HG02973 (cell line): ENCODE measurements around the gene ACAP1.
"Not testable (repeated sequence)": the region's sequence is repeated elsewhere in the genome, so short reads cannot be mapped to it uniquely, and the experiment has no call there.

Experiments
- ATAC-seq: cut with Tn5 transposase; IDR thresholded peaks from one replicate; pipeline ENCODE4 v1.9.1; 2021; ENCODE audit warnings: moderate library complexity; ENCODE audit not compliant: unreplicated experiment

The ACAP1 gene

GRCh38 chr17:7328009-7328408 lies 8.3 kb upstream of the ACAP1 start:
- ATAC-seq = no peak

GRCh38 chr17:7328840-7329373 lies 7.4 kb upstream of the ACAP1 start, which contains the start of gene NEURL4:
Gene NEURL4 (minus strand): TSS chr17:7329335. CDS start chr17:7329312, 23 bp downstream.
- ATAC-seq = no peak

DNA sequence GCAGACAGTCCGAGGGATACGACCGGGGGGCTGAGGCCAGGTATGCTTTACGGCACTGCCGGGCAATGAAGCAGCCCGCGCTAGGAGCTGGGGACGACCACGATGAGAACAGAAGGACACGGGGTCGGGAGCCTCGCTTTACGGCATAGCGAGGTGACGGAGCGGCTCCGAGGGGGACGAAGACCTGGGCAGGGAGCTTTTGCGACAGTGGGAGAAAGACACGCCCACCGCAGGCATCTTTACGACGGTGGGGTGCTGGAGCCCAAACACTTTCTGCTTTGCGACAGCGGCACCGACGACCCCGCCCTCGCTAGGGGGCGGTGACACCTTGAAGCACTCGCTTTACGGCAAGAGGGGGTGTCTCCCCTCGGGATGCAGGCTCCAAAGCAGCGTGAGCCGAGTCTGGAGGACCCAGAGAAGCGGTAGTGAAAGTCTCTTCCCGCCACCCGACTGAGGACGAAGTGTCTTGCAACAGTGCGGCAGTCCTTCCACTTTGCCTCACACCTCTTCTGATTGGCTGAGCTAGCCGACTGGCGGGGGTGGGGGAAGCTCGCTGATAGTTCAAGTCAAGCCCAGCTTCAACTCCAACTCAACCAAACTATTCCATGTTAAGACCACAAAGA lies 6.8 kb upstream of the ACAP1 start:
- peak; percentile 58 for ATAC-seq

DNA sequence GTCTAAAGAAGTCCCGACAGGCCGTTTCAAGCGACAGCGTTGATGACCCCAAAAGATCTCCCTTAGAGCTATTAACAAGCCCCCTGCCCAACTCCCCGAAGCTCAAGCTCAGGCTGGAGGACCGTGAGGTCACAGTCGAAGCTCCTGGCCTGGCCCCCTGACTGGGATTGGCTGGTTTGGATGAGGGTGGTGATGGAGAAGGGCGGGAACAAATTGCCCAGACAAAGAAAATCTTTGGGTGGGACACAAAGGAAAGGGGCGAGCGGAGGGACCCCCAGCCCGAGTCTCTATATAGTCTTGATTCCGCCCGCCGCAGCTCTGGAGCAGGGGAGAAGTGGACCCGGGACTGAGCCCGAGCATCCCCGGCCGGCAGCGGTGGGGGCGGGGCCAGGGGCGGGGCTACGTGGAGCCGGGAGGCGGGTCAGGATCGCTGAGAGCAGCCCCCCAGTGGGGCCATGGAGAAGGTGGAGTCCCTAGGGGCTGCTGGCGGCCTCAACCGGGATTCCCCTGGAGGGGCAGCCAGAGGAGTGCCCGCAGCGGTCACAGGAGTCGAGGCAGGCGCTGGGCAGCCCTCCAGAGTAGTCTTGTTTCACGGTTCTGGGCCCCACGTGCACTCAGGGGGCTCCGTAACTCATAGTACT lies 6.2 kb upstream of the ACAP1 start:
- ATAC-seq = peak; percentile 33

DNA sequence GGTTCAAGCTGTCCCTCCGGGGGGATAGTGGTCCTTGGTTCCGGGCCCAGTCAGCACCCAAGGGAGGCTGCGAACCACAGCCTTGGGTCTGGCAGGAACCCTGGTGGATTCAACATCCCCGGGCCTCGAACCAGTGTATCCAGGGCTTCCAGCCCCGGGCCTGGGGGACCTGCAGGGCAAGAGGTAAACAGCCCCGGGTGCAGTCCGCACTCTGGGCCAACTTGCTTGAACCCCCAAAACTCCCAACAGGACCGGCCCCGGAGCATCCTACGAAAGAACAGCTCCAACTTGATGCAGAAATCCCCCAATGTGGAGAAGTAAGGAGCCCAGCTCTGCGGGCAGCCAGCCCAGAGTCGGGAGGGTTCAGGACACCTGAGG lies 5.7 kb upstream of the ACAP1 start:
- no peak for ATAC-seq

GRCh38 chr17:7332111-7332510 lies 4.2 kb upstream of the ACAP1 start:
- no peak for ATAC-seq

DNA sequence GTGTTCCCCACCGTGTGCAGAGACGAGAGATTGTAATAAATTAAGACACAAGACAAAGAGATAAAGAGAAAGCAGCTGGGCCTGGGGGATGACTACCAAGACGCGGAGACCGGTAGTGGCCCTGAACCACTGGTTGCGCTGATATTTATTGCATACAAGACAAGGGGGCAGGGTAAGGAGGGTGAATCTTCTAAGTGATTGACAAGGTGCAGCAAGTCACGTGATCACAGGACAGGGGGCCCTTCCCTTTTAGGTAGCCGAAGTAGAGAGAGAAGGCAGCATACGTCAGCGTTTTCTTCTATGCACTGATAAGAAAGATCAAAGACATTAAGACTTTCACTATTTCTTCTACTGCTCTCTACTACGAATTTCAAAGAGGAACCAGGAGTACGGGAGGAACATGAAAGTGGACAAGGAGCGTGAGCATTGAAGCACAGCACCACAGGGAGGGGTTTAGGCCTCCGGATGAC lies 3.7 kb upstream of the ACAP1 start:
- ATAC-seq = not testable (repeated sequence)

DNA sequence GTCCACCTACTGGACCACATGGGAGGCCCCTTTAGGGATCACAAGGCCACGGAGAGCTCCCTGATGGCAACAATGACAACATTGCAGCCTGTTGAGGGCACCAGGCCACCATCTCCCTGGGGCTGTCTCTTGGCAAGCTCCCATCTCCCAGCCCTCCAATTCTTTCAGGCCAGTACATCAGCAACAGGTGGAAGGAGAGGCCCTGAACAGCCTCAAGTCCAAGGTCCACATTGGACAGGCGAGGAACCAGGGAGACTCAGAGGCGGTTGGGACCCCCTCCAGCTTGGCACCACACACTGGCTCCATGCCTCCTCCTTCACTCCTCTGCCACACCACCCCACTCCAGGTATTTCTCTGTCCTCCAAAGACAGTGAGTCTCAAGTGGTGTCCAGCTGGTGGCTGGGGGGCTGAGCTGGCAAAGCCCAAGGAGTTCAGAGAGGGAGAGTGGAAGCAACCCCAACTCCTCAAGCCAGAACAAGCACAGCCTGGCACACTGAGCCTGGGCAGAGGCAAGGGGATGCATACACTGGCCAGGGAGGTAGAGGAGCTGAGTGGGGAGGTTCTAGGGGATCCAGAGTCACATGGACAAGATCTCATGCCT lies 1.3 kb upstream of the ACAP1 start:
- ATAC-seq = no peak

- ATAC-seq = not testable (repeated sequence)
These were observed 564 bp upstream of the ACAP1 start for GRCh38 chr17:7335765-7336164.

- not testable (repeated sequence) for ATAC-seq
These were observed 1.3 kb downstream of the ACAP1 start for GRCh38 chr17:7337600-7337999.

- ATAC-seq = no peak
These were observed 3.9 kb downstream of the ACAP1 start for GRCh38 chr17:7340179-7340578.

DNA sequence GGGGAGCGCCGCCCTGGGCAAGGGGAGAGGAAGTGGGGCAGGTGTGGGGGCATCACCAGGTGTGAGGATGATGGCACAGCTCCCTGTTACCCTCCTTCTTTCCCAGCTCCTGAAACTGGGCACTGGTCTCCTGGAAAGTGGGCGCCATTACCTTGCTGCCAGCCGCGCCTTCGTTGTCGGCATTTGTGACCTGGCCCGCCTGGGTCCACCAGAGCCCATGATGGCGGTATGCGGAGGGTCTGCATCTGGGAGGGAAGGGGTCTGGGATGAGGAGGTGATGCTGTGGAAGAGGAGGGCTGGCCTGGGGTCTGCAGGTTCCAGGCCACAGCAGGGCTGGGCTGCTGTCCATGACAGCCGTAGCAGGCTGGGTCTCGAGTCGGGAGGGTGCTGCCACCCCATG lies 5.5 kb downstream of the ACAP1 start:
- no peak for ATAC-seq

DNA sequence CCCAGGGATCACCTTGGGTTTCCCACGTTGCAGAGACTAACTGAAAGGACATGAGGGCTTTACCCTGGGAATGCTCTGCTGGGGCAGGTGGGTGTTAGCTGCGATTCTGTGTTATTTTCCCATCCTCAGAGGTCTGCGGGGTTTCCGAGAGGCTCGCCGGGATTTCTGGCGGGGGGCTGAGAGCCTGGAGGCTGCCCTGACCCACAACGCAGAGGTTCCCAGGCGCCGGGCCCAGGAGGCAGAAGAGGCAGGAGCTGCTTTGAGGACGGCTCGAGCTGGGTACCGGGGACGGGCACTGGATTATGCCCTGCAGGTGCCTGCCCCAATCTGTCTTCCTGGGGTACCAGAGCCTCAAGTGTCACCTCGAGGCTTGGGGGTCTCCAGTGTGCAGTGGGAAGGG lies 6.9 kb downstream of the ACAP1 start:
- no peak for ATAC-seq

GRCh38 chr17:7346761-7347614 lies 10.7 kb downstream of the ACAP1 start:
- ATAC-seq = no peak

- ATAC-seq = no peak
These were observed 11.5 kb downstream of the ACAP1 start for GRCh38 chr17:7347630-7348477.

GRCh38 chr17:7348478-7349242 lies 12.3 kb downstream of the ACAP1 start:
- ATAC-seq = no peak

- peak; percentile 44 for ATAC-seq
These were observed 15.6 kb downstream of the ACAP1 start, which contains the start of gene KCTD11 for GRCh38 chr17:7351665-7352502. Gene KCTD11 (plus strand): TSS chr17:7352162.

GRCh38 chr17:7352503-7352889 lies 16.2 kb downstream of the ACAP1 start:
- ATAC-seq = no peak
